Activated CD4-positive, CD25-positive, alpha-beta regulatory T cell treated with anti-CD3 and anti-CD28 coated beads, Interleukin-2, amount 50 U/mL, for 72 hours (primary cell): Measurements from ENCODE around the gene MAGI2.
"Not testable (repeated sequence)": the region's sequence is repeated elsewhere in the genome, so short reads cannot be mapped to it uniquely, and the experiment has no call there.

ENCODE experiments used
- DNase-seq: peaks from one replicate; pipeline ENCODE4 v3.0.0; 2021

MAGI2 gene

DNA sequence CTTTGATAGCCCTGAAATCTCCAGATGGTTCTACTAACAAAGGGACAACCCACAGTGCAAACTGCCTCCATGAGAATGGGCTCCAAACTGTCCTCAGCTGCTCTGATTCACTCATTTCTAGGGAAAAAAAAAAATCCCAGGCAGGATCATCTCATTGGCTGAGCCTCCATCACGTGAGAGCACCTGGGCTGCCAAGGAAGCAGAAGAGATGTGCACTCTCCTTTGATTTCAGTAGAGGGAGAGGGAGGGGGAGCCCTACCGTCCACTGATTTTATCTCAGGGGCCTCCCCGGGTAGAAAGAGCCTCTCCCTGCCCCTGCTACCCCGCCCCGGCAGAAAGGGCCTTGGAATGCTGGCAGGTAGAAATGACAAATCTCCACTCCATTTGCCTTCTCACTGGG lies 929.5 kb downstream of the MAGI2 start:
- no peak for DNase-seq

DNA sequence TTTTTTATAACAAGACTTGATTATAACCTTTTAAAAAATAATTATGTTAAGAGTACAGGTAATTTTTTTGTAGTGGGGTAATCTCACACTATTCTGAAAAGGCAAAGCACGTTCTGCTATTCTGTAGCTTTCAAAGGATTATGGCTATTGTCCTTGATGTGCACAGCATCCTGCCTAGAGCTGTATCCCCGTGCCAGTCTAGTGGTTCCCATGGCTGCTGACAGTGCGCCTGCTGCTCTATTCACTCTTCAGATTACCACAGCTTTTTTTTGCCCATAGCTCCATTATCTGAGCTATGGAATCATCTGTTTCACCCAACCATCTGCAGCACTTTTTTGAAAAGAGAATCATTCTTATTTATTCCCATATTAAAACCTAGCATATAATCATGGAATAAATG lies 931.5 kb downstream of the MAGI2 start:
- DNase-seq = no peak

DNA sequence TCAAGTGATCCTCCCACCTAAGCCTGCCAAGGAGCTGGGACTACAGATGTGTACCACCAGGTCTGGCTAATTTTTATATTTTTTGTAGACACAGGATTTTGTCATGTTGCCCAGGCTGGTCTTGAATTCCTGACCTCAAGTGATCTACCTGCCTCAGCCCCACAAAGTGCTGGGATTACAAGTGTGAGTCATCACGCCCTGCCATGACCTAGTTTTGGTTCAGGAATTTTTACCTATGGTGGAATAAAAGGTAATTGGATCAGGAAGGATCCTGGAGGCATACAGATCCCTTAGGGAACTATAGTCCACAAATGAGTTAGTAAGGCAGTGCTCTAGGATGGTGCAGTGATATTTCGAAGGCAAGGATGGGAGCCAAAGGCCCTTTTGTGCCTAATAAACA lies 937.0 kb downstream of the MAGI2 start:
- DNase-seq = no peak

DNA sequence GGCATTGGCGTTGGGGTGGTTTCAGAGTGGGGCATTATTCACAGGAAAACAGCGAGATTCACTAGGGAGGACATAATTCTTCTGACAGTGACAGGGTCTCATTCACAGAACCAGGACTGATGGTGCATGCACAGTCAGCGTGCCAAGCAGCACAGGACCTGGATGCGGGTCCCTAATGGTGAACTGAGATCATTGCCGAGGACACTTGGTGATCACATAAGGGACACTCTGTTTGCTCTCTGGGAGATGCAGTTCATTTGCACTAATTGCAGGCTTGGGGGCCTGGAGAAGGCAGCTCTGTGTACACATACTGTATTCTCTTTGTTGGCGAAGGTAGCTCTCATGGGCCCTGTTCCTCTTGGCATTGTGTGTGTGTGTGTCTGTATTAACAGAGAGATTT lies 938.8 kb downstream of the MAGI2 start:
- DNase-seq = no peak

DNA sequence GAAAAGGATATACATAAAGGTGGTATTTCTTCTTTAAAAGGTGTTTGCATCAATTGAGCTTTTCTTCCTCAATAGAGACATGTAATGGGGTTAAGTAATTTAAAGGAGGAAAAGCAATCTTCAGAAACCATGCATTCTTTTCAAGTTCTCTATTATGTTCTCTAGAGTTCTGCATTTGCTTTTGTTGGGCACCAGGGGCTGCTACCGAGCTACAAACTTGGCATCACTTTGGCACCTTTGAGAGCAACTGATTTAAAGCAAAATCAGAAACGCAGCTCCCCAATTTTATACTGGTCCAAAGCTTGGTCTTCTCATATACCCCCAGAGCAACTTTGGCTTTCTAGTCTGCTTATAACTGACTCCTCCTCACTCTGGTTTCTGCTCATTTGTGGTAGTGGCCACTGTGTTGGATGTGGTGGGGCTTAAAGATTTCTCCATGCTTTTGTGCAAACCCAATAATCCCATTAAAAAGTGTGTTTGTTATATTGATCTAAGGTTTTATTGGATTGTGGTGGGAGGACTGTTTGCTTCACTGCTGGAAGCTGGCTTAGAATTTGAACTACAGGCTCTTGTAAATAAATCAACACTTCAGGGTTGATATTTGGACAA lies 942.8 kb downstream of the MAGI2 start:
- no peak for DNase-seq

DNA sequence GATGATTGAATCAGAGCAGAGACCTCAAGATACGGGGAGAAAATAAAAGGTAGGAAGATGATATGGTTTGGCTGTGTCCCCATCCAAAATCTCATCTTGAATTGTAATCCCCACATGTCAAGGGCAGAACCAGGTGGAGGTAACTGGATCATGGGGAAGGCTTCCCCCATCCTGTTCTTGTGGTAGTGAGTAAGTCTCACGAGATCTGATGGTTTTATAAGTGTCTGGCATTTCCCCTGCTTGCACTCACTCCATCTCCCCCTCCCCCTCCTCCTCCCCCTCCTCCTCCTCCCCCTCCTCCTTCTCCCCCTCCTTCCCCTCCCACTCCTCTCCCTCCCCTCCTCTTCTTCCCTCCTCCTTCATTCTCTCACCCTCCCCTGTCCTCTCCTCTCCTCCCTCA lies 950.2 kb downstream of the MAGI2 start:
- DNase-seq = not testable (repeated sequence)

DNA sequence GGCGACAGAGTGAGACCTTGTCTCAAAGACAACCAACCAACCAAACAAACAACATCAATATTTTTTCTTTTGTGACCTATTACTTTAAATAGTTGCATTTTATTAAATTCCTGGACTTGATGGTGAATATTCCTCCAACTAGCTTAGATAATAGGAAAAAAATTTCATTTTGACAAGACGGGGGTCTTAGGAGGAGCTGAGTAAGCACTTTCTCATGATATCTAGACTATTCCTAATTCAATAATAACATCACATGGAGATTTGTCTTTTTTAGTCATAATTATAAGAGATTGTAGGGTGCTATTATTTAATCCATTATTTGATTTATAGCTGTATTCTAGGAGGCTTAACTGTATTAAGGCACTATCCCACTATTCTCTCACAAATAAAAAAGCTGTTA lies 952.4 kb downstream of the MAGI2 start:
- DNase-seq = no peak

DNA sequence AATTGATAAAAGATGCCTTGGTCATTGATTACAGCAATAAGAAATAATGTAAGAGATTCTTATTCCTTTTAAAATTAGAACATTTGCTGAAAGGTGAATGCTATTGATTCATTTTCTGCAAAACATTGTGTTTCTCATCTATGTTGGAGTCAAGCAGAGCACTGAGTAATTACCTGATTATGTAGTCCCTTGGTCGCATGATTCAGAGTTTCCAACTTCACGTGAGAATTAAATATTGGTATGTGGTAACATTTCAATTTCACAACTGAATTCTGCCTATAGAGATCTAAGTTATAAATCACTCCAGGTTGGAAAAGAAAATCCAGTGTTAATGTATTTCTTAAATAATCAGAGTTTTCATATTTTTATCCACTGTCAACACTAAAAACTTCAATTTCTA lies 953.5 kb downstream of the MAGI2 start:
- DNase-seq = no peak

DNA sequence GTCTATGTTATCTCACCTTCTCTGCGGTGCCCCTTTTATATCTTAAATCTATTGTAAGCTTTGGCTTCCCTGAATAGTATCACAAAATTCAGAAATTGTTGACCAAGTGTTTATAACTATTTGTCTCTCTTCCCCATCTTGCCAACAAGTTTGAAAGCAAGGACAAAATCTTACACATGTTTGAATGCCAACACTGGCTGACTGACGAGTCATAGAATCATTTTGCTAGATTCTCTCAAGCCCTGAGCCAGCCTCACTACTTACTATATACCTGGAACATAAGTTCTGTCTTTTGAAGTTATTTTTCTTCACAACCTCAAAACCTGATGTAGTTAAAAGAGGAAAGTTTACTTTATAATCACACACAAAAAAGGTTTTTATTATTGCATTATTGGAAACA lies 954.2 kb downstream of the MAGI2 start:
- no peak for DNase-seq

DNA sequence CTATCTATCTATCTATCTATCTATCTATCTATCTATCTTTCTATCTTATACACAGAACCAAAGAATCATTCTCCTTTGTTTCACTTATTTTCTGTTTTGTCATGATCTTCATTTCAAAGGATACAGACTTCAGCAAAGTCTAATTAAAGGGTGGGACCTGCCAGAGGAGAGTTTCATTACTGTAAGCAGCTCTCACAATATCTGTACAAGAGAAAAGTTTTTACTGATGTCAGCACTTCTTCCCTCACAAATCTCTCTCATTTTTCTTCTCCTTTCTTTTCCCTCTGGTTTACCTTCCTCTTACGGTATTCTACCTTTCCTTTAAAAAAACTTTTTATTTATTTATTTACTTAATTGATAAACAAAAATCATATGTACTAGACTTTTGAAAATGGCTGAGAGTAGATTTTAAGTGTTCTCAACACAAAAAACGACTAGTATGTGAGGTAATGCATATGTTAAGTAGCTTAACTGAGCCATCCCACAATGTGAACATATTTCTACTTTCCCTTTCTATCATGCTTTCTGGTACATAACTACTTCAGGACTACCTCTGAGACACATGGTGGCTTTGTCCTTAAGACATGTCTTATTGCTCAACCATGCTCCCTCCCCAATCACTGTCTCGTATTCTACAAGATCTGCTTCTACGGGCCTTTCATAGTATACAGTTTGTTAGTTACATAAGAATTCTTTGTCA lies 955.6 kb downstream of the MAGI2 start:
- DNase-seq = no peak

DNA sequence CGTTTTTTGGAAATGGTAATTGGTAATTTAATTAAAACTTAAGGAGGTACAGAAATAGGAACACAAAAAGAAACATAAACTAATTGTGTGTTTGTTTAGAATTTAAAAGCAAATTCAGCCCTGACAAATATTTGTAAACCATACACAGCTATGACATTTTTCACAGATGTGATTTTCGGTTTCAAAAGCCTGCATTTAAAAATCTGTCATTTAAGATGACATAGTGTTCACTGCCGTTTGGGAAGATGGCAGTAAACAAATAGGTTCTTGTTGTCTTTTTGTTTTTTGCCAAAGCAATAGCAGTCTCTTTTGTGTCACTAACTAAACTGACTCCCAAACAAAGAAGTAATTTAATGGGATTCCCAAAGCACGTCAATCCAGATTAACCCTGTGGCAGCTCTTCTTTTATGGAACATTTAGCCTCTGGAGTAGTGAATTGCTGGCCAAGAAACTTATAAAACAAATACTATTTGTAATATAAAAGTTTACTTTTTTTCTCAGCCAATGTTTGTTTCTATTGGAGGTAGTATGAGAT lies 957.3 kb downstream of the MAGI2 start:
- DNase-seq = no peak

DNA sequence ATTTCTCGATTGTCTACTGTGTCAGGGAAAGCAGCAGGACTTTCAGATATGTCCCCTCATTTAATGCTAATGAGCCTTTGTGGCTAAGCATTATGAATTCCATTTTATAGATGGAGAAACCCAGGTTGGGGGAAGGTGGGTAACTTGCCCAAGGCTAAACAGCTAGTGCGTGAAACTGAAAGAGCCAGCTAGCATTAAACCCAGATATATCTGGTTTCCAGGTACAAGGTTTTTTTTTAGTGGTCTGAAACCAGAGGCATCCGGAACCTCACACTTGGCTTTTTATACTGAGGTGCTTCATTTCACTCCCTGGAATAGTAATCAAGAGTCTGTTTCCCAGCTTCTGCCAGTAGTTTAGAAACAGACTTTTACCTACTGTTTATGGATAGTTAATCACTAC lies 960.1 kb downstream of the MAGI2 start:
- no peak for DNase-seq

DNA sequence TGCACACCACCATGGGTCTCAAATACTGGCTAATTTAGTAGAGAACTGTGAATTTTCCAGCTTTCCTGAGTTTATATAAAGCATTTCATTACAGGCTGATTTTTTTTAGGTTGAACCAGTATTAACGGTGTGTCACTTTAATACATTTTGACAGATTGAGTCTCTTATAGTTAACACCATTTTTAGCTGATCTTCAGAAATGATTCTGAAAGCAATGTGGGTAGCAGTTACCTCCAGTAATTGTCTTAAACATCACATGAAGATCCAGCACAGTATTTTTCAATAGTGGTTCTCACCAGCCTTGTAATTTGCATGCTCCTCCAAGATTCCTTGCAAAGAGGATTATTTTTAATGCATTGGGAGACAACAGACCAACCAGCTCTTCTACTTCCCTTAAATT lies 961.3 kb downstream of the MAGI2 start:
- DNase-seq = no peak

DNA sequence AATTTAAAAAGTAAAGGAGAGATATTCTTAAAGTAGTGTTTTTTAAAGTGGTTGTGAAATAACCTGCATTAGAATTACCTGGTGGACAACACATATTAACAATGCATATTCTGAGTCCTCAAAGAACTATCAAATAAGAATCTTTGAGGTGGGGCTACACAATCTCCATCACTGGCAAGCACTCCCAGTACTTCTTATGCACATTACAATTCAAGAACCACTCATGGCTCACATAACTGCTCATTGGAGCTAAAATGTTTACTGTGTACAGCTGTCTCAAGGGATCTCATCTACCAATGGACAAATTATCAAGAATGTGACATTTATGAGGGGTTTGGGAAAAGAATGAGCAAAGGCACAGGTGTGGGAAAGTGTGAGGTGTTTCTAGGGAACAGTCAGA lies 962.9 kb downstream of the MAGI2 start:
- no peak for DNase-seq

DNA sequence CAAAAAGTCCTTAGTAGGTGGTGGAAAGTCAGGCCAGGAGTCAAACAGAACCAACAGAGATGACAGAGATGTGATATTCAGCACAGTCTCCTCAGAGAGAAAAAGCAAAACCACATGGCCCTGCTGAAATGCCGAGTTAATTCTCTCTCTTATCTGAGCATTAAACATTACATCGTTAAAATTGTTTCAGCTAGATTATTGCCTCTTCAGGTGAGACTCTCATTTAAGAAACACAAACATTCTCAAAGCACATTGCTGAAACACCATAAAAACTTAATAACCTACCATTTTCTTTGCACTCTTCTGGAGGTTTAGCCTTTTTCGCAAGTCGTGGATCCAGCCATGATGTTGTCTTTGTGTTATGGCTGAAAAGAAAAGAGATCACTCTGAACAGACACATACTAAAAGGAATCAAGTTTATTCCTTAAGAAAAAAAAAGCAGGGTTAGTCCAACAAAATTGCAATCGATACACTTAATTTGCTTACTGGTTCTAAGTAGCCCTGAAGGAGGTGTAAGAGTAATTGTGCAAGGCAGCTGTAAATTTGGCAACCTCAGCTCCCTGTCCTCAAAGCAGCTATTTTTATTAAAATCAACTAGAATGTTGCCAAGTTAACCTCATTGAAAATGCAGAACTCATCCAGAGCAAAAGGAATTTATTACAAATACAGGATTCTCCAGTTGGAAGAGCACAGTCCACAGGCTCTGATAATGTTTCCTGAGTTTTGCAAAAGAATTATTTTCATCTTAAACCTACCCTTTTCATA lies 963.8 kb downstream of the MAGI2 start:
- no peak for DNase-seq

DNA sequence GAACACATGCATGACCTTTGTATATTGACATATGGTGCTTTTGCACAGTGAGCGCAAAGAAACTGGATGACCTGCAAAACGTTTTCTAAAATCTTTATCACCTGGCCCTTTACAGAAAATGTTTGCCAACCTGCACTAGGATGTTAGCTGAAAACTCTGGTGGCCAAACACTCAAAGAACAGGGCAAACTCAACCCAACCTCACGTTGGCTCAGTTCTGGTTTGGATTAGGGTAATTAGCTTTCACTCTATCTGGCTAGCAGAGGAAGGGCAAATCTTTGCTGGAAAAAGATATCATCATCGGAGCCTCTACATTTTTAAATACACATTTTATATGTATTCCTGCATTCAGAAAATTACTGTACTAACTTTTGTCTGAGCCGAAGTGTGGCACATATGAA lies 966.0 kb downstream of the MAGI2 start:
- no peak for DNase-seq

DNA sequence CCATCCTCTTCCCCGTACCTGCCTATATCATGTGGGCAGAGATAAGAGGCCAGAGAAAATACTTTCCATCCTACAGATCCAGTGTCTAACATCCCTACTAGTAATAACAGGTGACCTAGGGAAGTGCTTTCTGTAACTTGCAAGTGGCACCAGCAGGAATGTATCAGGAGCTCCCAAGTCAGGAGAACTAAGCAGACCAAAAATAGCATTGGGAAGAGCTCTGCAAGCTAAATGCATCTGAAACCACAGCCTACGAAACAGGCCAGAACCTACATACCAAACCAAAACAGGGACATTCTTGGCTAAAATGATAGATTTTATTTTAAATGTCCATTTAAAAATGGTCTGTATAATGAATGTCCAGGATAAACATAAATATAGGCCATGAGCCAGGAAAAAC lies 974.1 kb downstream of the MAGI2 start:
- DNase-seq = no peak

DNA sequence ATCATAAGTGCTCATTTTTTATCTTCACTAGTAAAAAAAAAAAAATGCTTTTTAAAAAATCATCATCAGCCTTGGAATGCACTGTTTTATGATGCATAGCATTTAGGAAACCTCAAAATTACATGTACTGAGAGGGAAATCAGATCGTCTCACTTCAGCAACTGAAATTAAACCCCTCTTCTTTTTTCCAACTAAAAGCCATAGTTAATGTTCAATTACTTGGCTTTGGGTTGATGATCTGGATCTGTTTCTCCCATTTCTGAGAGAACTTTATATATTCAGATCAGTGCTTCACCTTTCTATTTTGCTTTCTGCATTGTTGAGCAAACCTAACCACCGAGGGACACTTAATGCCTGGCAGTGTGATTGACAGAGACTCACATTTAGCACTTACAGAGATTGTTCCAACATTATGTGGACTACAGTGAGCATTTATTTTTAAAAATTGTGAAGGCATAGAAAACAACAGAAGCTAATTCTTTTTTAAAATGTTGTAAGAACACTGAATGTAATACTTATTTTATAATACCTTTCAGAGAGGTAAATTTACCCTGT lies 976.5 kb downstream of the MAGI2 start:
- DNase-seq = no peak

DNA sequence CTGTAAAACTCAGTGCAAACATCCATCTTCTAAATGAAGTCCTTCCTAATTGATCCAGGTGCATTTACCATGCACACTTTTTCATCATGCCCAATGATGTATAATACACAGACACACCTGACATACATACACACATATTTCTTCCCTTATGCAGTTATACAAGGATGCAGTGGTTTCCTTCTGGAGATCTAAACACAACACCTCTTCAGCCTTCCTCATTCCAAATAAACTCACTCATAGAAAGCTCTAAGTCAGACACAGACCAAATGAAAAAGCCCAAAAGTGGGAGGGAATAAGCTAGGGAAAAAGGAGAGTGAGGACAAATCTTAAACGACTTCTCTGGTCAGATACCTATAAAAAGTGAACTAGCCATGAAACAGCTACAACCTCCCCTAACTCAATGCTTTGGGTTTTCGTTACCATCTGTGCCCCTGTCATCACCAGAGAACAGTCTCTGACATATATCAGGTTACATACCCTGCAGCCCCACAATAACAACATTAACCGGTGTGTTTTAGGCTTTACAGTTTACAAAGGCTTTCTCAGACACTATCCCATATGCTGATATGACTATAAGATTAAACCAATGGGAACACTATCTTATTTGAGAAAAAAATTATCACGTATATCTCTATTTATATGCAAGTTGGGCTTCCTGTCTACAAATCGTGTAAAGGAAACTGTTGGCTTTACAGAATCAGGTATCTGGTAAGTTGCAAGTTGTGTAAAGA lies 979.7 kb downstream of the MAGI2 start:
- no peak for DNase-seq

DNA sequence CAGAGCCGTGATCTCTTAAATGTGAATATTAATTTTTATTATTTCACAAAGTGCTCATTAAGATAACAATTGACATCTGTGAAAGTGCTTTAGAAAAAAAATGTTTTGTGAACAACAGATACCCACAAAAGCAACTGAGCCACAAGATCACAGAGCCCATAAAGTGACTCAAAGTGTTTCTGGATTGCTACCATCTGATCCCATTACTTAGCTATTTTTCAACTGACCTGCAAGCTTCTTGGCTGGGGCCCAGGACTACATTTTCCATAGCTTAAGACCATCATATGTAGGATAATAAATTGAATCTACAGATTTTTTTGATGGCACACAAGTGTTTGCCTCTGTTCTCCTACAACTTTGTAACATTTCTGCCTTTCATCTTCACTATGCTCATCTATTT lies 980.4 kb downstream of the MAGI2 start:
- DNase-seq = no peak

DNA sequence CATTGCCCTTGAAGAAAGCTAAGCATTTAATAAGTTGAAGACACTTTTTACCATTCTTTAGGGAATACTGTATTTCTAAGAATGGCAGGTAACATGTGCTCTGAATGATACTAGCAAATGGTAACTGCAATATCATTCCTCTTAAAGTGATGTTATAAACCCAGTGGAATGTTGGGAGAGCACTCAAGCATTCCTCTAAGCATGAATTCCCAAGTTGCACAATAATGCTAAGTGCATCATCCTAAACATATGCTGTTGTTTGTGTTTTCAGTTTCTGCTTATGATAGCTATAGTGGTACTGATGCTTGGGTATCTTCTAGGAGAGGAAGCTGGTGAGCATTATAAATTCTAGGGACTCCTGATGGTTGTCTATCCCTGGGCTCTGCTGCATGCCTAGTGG lies 980.9 kb downstream of the MAGI2 start:
- no peak for DNase-seq

DNA sequence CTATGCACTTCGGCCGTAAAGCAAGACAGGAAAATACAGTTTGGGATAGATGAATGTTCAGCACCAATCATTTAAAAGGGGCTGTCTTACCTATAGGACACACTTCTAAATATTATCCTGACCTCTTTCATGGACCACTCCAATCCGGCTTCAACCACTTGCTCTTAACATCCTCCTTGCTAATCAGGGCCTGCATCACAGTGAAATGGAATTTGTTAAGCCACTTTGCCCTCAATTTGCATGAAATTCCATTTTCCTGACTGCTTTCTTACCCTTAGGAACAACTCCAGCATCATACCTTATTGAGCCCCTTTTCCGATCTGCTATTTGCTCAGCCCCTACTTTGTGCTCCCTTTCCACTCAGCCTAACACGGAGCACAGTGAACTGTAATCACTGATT lies 987.6 kb downstream of the MAGI2 start:
- DNase-seq = no peak

DNA sequence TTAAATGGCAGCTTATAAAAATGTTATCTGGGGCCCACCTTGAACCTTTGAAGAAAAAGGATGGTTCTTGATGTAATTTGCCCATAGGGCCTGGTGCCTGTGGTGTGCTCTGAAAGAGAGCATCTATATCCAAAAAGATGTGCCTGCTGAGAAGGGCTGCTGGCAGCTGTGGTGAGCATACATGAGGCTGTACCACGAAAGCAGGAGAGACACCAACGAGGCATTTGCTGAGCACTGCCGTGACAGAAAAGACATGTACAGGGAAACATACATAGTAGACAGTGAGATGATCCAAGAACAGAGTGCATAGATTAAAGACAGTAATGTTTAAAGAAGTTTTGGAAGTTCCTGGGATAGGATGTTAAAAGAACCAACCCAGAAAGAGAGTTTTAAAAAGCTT lies 990.4 kb downstream of the MAGI2 start:
- no peak for DNase-seq
